HK-2 (cell line): ENCODE measurements around the gene UBE2E1.
A peak's percentile ranks its signal among the peaks of the same experiment; 100 is the strongest.
"Not testable (repeated sequence)": the region's sequence is repeated elsewhere in the genome, so short reads cannot be mapped to it uniquely, and the experiment has no call there.

Experiments used
- DNase-seq: peaks from one replicate; pipeline ENCODE4 v3.0.0-alpha.2; 2018; ENCODE audit not compliant: unreplicated experiment

The UBE2E1 gene

GRCh38 chr3:23916886-23917678 lies 111.3 kb downstream of the UBE2E1 start, which contains the start of the genes NKIRAS1 and RPL15:
NKIRAS1 (minus strand) TSS chr3:23916990; CDS start chr3:23910904, 6,086 bp downstream.
RPL15 (plus strand) TSS chr3:23917132; CDS start chr3:23917860, 728 bp downstream.
- peak; percentile 93 for DNase-seq

GRCh38 chr3:23917679-23918303 lies 112.0 kb downstream of the UBE2E1 start:
- DNase-seq: not testable (repeated sequence)

GRCh38 chr3:23918331-23918730 lies 112.6 kb downstream of the UBE2E1 start:
- not testable (repeated sequence) for DNase-seq

GRCh38 chr3:23919628-23920027 lies 113.9 kb downstream of the UBE2E1 start:
- no peak for DNase-seq

- DNase-seq: no peak
Observed at GRCh38 chr3:23920151-23920655, 114.4 kb downstream of the UBE2E1 start.

- DNase-seq: no peak
Observed at GRCh38 chr3:23921052-23921511, 115.3 kb downstream of the UBE2E1 start.

GRCh38 chr3:23923786-23924185 lies 118.0 kb downstream of the UBE2E1 start:
- no peak for DNase-seq

- no peak for DNase-seq
Observed at GRCh38 chr3:23926246-23926645, 120.5 kb downstream of the UBE2E1 start.

GRCh38 chr3:23926736-23927135 lies 121.0 kb downstream of the UBE2E1 start:
- no peak for DNase-seq

GRCh38 chr3:23928524-23928923 lies 122.8 kb downstream of the UBE2E1 start:
- DNase-seq: no peak

- no peak for DNase-seq
Observed at GRCh38 chr3:23931597-23931996, 125.8 kb downstream of the UBE2E1 start.

- no peak for DNase-seq
Observed at GRCh38 chr3:23932571-23932970, 126.8 kb downstream of the UBE2E1 start.

- no peak for DNase-seq
Observed at GRCh38 chr3:23934253-23934652, 128.5 kb downstream of the UBE2E1 start.

GRCh38 chr3:23937296-23937695 lies 131.5 kb downstream of the UBE2E1 start:
- DNase-seq: no peak

- DNase-seq: no peak
Observed at GRCh38 chr3:23938688-23939087, 132.9 kb downstream of the UBE2E1 start.

GRCh38 chr3:23940775-23941174 lies 135.0 kb downstream of the UBE2E1 start:
- no peak for DNase-seq
